HG03460 (cell line): ENCODE measurements around the gene CAMTA1.

Experiments
- ATAC-seq: cut with Tn5 transposase; IDR thresholded peaks from one replicate; pipeline ENCODE4 v1.9.1; 2021; ENCODE audit not compliant: unreplicated experiment

Gene CAMTA1

DNA sequence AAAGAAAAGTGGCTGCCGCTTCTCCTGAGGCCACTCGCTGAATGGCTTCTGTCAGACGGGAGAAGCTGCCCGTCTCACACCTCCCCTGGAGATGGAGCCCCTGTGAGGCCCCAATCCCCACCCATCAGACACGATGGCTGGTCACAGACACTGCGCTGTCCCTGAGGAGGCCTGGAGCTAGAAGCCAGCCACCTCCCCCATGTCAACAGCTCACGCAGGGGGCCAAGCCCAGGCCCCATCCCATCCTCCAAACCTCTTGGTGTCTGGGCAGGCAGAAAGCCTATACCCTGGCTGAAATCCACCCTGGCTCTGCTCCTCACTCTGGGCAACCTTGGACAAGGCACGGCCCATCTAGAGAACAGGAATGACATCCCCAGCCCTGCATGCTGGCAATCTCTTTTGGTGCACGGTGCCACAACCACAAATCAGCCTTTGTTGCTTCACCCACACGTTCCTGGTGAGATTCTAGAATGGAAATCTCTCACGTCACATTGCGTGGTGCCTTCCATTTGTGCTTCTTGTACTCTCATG, 711.9 kb downstream of the CAMTA1 start:
- no peak for ATAC-seq

DNA sequence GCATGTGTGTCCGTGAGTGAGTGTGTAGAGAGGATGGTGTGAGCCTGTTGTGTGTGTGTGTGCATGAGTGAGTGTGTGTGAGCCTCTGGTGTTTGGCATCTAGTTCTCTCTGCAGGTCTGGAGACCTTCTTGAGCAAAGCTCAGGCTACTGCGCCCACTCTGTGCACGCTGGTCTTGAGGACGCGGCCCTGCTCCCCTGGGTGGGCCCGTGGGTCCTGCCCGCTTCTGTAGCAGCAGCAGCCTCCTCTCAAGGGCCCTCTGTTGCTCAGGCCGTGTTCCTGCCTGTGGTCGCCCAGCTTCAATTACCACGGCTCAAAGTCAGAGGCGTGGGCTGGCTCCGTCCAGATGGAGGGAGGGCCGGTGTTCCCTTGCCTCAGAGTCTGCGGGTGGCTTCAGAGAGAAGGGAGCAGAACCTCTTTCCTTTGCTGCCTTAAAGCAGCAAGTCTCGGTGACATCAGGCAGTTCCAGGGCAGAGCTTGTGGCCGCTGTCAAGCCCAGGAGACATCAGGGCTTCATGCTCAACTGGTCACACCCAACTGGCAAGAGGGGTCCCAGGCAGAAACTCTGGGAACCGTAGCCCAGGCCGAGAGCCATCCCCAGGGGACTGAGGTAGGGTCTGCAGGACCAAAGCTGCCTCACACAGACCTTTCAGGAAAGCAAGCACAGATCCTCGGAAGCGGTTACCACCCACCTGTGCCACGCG, 715.3 kb downstream of the CAMTA1 start:
- ATAC-seq: no peak

DNA sequence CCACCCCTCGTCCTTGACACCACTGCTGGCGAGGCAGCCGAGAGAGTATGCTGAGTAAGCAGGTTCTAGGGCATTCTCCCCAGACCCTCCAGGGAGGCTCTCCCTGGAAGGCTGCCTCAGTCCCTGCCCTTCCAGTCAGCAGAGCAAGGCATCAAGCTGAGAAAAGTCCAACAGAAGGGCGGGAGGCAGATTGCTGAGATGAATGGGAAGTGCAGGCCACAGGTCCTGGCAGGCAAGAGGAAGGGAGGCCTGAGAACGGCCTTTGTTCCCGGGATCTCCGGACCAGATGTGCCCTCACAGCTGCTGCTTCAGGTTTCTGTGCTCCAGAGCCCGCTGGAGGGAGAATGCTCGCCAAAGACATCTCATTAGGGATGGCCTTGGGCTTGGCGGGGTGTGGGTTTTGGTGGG, 715.8 kb downstream of the CAMTA1 start:
- ATAC-seq: no peak

DNA sequence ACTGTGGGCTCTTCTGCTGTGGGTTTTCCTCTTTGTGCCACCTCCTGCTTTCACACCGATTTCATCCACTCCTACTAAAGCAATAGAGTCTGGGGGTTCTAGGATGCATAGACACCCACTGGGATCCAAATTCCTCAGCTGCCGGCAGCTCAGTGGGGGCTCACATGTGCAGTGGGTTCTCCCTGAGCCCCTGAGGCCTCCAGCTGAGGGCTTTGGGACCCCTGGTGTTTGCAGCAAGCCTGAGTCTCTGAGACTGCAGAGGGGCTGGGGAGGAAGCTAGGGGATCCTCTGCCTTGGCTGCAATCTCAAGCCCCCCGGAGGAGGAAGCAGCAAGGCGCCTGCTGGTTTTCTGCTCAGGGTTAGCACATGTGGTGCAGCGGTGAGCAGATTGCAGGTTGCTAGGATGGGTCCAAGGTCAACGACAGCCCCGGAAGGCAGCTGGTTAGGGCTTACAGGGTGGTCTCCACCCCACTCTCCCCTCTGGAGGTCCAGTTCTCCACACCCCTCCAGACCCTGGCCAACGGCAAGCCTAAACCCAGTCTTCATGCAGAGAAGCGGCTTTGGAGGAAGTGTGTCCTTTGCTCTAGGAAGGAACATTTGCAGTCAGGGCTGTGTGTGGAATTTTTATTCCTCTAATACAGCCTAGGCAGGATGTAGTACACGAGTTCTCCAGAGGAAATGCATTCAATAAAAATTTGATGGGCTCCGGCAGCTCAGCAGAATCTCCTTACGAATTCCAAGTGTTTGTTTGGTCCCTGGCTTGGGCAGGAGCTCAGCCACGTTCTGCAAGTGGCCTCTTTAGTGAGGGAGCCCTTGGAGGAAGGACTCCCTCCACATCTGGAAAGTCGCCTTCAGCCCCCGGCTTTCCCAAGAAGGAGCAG, 716.7 kb downstream of the CAMTA1 start:
- ATAC-seq: no peak

DNA sequence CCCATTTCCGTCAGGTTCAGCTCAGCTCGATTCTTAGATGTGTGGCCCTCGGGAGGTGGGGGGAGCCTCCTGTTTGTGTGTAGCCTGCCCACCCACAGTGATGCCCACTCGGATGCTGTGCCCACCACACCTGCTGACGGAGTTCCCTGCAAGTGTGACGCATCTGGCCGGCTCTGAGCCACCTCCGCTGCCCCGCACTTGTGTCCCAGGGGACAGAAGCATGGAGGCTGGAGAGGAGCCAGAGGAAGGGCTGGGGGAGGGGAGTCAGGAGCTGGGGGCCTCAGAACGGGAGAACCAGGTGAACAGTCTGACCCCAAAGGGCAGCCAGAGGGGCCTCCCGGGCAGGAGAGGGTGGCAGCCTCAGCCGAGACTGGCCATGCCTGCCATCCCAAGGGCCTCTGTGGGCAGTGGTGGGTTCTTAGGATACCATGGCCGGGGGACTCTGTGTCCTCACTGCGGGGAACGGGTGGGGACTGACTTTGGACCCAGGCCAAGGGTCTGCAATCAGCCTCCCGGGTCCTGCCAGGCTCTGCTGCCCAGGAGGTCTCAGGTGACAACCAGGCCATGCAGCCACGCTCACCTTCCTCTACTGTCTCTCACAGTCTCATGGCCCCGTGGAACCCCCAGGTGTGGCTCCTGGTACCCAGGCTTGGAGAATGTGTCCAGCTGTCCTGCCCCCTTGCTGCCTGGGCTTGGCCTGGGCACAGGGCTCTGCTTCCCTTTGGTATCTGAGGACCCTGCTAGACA, 718.6 kb downstream of the CAMTA1 start:
- no peak for ATAC-seq

DNA sequence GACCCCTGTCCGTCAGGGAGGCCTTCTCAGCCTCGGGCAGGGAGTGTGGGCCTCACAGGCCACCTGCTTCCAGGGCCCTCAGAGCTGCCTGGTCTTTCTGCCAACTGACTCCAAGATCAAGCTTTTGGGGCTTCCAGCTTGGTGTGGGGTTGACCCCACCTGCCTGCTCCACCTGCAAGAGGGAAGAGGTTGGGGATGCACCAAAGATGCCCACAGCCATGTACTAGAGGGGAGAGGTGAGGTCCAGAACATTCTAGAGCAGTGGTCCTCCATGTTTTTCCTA, 719.1 kb downstream of the CAMTA1 start:
- no peak for ATAC-seq

DNA sequence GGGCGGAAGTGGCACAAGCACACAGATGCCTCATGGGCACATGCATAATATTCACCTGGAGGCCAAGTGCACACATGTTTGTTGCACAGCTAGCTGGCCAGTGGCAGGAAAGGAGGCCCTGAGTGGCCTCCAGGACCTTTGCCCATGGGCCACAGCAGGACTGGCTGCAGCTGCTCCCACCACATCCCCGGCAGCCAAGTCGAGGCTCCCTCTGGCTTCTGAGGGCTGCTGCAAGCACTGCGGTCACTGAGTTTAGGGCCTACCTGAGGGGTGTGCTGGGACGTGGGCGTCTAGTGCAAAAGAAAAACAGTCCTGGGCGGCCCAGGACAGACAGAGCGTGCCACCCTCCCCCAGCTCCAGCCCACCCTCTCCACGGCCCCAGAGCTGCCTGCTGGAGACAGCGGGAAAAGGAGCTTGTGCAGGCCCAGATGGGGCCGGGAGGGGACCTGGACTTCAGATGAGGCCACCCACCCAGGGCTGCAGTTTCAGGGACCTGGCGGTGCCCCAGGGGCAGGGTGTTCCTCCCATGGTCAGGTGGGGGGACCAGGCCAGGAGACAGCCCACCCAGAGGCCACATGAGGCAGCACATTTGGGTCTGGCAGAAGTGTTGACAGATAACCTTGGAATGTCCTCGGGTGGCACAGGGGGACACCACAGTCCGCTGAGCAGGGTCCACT, 720.0 kb downstream of the CAMTA1 start:
- ATAC-seq: no peak

DNA sequence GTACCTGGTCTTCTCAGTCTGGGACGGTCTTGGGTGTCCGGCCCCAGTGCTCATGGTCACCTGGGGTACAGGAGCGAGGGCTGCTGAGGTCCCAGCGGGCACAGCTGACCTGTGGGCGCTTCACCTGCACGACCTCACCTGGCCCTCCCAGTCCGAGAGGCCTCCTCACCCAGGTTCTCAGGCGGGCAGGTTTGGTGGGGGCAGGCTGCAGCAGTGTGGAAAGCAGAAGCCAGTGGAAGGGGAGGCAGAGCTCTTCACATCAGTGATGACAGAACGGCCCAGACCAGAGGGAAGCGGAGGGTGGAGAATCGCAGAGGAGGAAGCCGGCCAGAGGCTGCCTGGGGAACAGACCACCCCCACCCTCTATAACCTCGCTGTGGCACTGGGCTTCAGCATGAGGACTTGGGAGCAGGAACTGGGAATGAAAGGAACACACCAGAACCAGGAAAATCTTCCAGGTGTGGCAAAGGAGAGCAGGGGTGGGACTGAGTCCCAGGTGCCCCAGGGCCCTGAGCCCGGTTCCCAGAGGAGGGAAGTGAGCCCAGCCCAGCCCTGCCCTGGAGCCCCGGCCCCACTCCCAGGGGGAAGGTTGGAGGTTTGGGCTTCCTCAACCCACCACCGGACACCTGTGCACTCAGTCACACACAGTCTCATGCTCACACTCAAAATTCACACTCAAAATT, 720.7 kb downstream of the CAMTA1 start:
- no peak for ATAC-seq

DNA sequence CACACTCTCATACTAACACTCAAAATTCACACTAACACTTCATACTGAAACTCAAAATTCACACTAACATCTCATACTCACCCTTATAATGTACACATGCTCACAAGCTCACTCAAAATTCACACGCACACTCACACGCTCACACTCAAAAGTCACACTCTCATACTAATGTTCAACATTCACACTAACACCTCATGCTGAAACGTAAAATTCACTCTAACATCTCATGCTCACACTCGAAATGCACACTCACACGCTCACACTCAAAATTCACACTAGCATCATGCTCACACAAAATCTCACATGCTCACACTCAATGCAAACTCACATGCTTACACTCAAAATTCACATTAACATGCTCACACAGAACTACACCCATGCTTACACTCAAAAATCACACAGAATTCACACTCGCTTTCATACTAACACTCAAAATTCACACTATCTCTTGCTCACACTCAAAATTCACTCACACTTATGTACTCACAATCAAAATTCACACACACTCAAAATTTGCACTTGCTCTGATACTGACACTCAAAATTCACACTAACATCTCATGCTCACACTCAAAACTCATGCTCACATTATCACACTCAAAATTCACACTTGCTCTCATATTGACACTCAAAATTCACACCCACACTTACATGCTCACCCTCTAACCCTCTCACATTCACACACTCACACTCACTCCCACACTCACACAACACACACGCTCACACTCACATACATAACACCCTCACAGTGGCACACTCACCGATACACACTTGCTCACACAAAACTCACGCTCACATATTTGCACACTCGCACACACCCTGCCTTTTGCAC, 721.4 kb downstream of the CAMTA1 start:
- ATAC-seq: no peak

DNA sequence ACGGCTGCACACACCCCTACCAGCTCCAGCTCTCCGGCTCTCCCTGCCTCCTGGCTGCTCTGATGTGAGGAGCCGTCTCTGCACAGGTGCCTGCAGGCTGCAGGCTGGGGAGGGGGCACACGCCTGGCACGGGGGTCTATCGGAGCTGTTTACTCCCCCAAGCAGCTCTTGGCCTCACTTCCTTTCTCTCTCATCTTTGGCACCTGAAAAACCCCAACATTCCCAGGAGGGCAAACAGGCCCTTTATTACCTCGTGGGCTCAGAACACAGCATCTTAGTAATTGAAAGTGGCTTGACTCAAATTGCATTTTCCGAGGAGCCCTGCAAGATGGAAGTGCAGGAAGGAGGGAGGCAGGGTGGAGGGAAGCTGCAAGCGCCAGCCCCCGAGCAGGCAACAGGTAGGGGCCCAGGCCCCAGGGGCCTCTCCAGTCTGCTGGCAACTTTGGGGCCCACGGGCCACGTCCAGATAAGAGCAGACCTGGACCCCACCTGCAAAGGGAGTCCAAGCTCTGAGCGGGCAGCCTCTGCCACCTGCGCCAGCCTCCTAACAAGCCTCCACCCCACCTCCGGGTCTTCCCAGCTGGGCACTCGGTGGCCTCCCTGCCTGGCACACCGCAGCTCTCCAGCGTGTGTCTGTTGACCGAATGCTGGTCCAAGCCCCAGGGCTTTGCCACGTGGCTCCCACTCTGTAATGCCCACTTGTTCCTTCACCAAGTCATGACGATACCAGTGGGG, 722.2 kb downstream of the CAMTA1 start:
- no peak for ATAC-seq

DNA sequence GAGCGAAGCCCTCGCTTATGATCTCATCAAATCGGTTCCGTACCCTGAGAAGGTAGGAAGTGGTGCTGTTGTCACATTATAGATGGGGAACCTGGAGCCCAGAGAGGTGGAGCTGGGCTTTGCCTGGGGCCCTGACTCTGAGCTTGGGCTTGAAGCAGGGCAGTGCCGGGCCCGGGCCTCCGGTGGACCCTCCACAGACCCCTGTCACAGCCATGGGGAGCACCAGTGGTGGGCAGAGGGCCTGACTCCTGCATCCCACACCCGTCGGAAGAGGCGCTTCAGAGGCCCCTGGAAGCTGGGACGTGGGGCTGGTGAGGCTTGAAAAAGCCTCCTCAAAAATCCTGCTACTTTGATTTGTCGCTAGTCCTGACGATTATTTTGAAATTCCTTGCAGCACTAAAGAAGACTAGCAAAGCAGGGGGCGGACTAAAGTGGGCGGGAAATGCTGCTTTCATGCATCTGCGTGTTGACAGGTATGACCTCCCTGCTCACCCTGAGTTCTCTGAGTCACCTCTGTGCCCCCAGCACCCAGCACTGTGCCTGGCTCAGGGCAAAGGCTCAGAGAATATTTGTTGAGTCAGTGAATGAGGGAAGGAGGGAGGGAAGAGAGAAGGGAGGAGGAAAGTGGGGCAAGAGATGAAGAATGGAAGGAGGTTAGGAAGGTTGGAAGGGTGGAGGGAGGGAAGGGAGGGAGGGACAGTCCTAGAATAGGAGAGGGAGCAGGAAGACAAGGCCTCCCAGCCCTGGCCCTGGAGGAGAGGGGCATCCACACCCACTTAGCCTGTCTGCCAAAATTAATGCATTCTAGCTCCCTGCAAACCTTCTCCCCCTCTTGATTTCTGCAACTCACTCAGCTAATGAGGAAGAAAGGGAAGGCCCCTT, 723.0 kb downstream of the CAMTA1 start:
- ATAC-seq: no peak

DNA sequence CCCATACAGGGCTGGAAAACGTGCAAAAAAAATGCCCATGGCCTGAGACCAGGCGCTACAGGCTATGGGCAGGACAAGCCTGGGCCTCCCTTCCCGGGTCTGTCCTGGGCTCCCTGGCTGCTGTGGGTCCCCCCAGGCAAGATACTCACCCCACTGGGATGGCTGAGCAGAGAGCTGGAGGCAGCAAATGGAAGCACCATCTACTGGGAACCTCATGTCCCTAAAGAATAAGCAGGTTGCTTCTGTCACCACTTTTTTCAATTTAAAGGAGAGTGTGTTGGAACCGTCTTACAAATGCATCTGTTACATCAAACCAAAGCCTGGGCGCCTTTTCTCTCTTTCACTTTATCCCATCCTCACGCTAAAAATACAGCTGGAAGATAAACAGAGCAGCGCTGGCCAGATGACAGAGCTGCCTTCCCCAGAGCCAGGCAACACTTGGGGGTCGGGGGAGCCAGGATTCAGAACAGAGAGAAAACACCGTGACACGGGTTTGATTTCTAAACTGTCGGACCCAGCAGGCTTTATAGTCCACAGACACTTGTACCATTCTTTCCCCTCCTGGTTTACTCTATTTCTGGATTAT, 723.8 kb downstream of the CAMTA1 start:
- ATAC-seq: no peak

DNA sequence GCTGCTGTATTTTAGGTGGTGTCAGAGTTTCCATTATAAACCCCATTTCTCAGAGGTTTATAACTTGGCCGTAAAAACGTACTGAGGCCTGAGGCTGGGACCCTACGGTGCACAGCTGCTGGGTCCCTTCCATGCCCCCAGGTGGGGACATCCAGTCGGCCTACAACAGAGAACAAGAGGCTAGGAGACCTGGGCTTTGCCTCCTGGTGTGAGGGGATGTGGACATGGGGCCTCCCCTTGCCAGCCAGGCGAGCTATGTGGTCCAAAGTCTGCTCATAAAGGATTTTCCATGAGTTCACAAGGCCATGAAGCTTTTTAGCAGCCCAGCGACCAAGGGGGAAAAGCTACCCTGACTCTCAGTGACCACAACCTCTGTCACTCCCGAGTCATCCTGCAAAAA, 724.3 kb downstream of the CAMTA1 start:
- ATAC-seq: no peak

DNA sequence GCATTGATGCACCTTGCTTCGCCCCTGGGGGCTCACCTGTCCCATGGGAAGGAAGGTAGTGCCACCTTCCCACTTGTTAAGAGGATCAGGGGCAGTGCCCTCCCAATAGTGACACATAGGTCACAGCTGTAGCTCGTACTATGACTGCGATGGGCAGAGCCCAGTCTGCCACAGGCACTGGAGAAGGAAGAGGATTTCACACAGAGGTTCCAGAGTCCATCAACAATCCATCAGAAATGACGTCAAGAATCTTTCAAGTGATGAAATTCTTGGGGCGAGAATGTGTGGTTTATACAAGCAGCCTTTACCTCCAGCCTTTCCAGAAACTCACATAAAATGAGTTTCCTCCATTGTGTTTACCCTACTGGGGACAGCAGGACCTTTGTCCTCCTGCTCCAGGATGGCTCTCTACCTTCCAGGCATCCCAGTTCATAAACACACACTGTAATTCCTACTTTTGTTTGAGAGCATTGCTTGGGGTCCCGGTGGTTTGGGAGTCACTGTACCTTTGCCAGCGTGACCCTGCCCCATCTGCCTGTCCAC, 725.2 kb downstream of the CAMTA1 start:
- no peak for ATAC-seq

DNA sequence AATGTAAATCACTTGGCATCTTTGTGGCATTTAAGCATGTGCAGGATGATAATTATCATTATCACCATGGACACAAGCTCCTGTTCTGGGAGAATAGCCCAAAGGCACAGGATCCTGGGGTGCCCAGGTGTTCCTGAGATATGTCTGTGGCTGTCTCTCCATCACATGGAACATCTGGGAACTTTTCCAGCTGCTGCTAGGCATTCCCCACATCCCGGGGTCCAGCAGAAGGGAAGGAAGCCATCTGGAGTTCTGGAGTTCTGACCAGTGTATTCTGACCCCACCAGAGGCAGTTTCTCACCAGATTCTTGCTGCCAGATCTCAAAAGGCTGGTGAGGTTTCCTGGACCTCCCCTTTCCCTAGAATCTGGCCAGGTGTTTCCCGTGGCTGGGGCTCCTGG, 726.1 kb downstream of the CAMTA1 start:
- ATAC-seq: no peak

DNA sequence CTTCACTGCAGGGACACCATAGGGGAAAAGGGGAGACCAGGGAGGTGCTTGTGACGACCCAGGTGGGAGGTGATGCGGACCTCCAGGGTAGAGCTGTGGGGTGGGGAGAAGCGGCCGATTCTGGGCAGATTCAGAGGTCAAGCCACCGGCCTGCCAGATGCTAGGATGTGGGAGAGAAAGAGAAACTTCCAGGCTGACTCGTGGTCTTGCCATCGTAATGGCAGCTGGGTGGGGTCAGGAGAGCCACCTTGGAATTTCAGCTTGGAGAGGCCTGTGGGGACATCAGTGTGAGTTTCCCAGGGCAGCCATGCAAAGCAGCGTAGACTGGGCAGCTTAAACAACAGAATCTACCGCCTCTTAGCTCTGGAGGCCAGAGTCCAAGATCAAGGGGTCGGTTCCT, 727.8 kb downstream of the CAMTA1 start:
- no peak for ATAC-seq

DNA sequence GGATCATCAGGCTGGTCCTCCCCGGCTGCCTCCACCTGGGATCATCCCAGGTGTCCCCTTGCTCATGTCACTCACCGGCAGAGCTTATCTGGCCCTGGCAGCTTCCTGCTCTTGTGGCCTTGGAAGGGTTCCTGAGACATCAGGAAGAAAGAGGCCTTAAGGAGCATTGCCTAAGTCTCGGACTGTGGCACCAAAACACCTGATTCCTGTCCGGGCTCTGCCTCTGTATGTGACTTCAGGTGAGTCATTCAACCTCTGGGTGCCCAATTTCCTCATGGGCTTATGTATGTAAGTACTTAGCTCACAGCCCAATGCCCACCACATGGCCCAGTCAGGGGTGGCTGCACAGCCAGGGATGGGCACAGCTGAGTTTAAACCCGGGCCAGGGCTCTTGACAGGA, 729.9 kb downstream of the CAMTA1 start:
- ATAC-seq: no peak
